ENCODE results near the gene KRR1. TPM values are rescaled to one million over a fixed set of nuclear protein-coding genes. Genes with fewer than 3 reads are reported as not detected.
"Not testable (repeated sequence)": the region's sequence is repeated elsewhere in the genome, so short reads cannot be mapped to it uniquely, and the experiment has no call there.

KRR1 gene
- total and polyA plus RNA-seq, 5 donors from 2014 or later: 47.9 to 113 (median 60.6) TPM

DNA sequence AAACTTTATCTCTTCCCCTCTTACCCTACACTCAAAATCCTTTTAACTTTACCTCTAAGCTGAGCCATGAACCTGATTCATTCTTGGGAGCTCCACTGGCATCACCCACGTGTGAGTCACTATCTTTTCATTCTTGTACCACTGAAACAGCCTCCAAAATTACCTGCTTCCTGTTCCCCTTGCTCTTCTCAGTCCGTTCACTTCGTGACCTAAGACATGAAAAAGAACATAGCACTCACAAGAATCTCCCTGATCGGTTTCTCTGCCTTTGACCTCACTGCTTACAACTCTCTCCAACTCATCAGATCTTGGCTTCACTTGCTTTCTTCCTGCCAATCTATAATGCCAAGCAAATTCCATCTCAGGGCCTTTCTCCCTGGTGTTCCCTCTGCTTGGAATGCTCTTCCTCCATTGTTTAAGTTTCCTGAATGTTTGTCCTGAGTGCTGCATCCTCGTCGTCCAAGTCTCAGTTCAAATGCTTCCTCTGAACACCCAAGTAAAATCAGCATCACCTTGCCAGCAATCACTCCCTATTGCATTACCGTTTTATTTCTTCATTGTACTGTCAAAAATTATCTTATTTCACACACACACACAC, 21.7 kb downstream of the KRR1 start:
- DNase-seq (peak in 1 of 3 donors; percentile 44), ATAC-seq (ENCODE audit: low read depth in 2 of 2) (peak; percentile 55 to 61)
- H3K4me1 ChIP-seq (ENCODE audit: control insufficient read depth, insufficient read depth, low read length, poor library complexity, severe bottlenecking): peaks cover 16% of the 10 kb centered on the region
- H3K4me3 ChIP-seq (ENCODE audit: low read depth, low read length): no peak overlapping the region
- Mint-ChIP-seq H3K27me3 (no peaks in the 10 kb centered on the region), H3K9me3 (no peaks in the 10 kb centered on the region), H3K36me3 (peaks cover 9% of the 10 kb centered on the region), H3K27ac (peak overlapping the region; percentile 77 to 88 (median 80)), H3K4me3 (peak overlapping the region in 3 of 4 donors; percentile 4 to 66 (median 35)), H3K4me1 (peaks cover 37 to 51% (median 47%) of the 10 kb centered on the region in 4 donors)
- H3K27ac ChIP-seq (ENCODE audit: insufficient read depth, low read length, poor library complexity, severe bottlenecking): no peak overlapping the region
- H3K27me3 ChIP-seq (ENCODE audit: control insufficient read depth, insufficient read depth, low read length): no peaks in the 10 kb centered on the region
- H3K9me3 ChIP-seq (ENCODE audit: control insufficient read depth in 2 of 2, low read length in 2 of 2): no peaks in the 10 kb centered on the region
- peaks cover 52% of the 10 kb centered on the region for H3K36me3 ChIP-seq (ENCODE audit: control insufficient read depth, insufficient read depth, low read length)

DNA sequence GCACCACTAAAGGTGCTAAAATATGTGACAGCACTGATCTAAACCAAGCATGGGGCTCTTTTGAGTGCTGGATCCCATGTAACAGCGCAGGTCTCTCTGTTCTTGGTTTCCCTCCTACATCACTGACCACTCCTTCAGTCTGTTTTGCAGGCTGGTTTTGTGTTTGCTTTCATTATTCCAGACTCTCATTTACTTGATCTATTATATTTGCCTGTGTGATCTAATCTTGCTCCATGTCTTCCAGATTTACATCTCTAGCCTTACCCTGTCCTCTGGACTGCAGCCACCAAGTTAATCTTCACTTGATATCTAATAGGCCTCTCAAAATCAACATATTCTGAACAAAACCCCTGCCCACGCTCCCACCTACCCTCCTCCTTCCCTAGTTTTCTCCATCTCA, 22.2 kb downstream of the KRR1 start:
- H3K36me3 Mint-ChIP-seq: peaks cover 12% of the 10 kb centered on the region
- peak overlapping the region; percentile 35 to 80 (median 77) for H3K27ac Mint-ChIP-seq
- no peaks in the 10 kb centered on the region for H3K27me3 Mint-ChIP-seq
- ATAC-seq (ENCODE audit: low read depth in 2 of 2): no peak
- H3K4me3 Mint-ChIP-seq: peak overlapping the region in 3 of 4 donors; percentile 1 to 66 (median 4)
- no peak overlapping the region for H3K27ac ChIP-seq (ENCODE audit: insufficient read depth, low read length, poor library complexity, severe bottlenecking)
- peaks cover 38 to 56% (median 48%) of the 10 kb centered on the region in 4 donors for H3K4me1 Mint-ChIP-seq
- H3K36me3 ChIP-seq (ENCODE audit: control insufficient read depth, insufficient read depth, low read length): peaks cover 47% of the 10 kb centered on the region
- peak overlapping the region; percentile 37 for H3K4me3 ChIP-seq (ENCODE audit: low read depth, low read length)
- DNase-seq: no peak
- H3K9me3 ChIP-seq (ENCODE audit: control insufficient read depth in 2 of 2, low read length in 2 of 2): no peaks in the 10 kb centered on the region
- H3K27me3 ChIP-seq (ENCODE audit: control insufficient read depth, insufficient read depth, low read length): no peaks in the 10 kb centered on the region
- H3K9me3 Mint-ChIP-seq: no peaks in the 10 kb centered on the region
- H3K4me1 ChIP-seq (ENCODE audit: control insufficient read depth, insufficient read depth, low read length, poor library complexity, severe bottlenecking): peaks cover 16% of the 10 kb centered on the region

DNA sequence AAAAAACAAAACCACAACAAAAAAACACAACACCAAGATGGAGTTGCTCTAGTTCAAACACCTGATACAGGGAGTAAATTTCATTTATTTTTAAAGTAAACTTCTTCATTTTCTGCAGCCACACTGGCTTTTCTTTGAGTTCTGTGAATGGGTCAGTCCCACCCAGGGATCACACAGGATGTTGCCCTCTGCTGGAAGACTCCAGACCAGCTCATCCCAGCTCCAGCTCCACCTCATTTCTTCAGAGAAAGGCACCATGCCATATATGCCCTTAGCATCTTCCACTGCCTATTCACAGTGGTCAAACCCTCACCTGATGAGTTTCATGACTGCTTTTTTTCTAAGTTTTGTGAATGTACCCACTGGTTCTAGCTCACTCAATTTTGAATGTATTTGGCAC, 22.9 kb downstream of the KRR1 start:
- H3K4me1 Mint-ChIP-seq: peaks cover 38 to 57% (median 47%) of the 10 kb centered on the region in 4 donors
- peaks cover 14% of the 10 kb centered on the region for H3K36me3 Mint-ChIP-seq
- no peaks in the 10 kb centered on the region for H3K27me3 ChIP-seq (ENCODE audit: control insufficient read depth, insufficient read depth, low read length)
- H3K4me3 ChIP-seq (ENCODE audit: low read depth, low read length): no peak overlapping the region
- no peaks in the 10 kb centered on the region for H3K9me3 Mint-ChIP-seq
- no peaks in the 10 kb centered on the region for H3K9me3 ChIP-seq (ENCODE audit: control insufficient read depth in 2 of 2, low read length in 2 of 2)
- H3K27ac ChIP-seq (ENCODE audit: insufficient read depth, low read length, poor library complexity, severe bottlenecking): no peak overlapping the region
- ATAC-seq (ENCODE audit: low read depth in 2 of 2) (no peak), DNase-seq (no peak)
- no peak overlapping the region for H3K4me3 Mint-ChIP-seq
- H3K27ac Mint-ChIP-seq: peak overlapping the region in 1 of 3 donors; percentile 77
- peaks cover 19% of the 10 kb centered on the region for H3K4me1 ChIP-seq (ENCODE audit: control insufficient read depth, insufficient read depth, low read length, poor library complexity, severe bottlenecking)
- no peaks in the 10 kb centered on the region for H3K27me3 Mint-ChIP-seq
- H3K36me3 ChIP-seq (ENCODE audit: control insufficient read depth, insufficient read depth, low read length): peaks cover 46% of the 10 kb centered on the region

- Histone ChIP-seq H3K4me1 (ENCODE audit: control insufficient read depth, insufficient read depth, low read length, poor library complexity, severe bottlenecking) (peaks cover 31% of the 10 kb centered on the region), H3K36me3 (ENCODE audit: control insufficient read depth, insufficient read depth, low read length) (peaks cover 37% of the 10 kb centered on the region)
- DNase-seq: no peak
Observed at GRCh38 chr12:75487308-75487707, 24.1 kb downstream of the KRR1 start.

GRCh38 chr12:75484450-75484849, 27.0 kb downstream of the KRR1 start:
- not testable (repeated sequence) for DNase-seq; H3K9me3 Mint-ChIP-seq; ATAC-seq (ENCODE audit: low read depth in 2 of 2); H3K27me3 Mint-ChIP-seq; H3K27me3 ChIP-seq (ENCODE audit: control insufficient read depth, insufficient read depth, low read length); H3K27ac ChIP-seq (ENCODE audit: insufficient read depth, low read length, poor library complexity, severe bottlenecking); H3K9me3 ChIP-seq (ENCODE audit: control insufficient read depth in 2 of 2, low read length in 2 of 2)
- H3K4me1 ChIP-seq (ENCODE audit: control insufficient read depth, insufficient read depth, low read length, poor library complexity, severe bottlenecking): peaks cover 47% of the 10 kb centered on the region
- peaks cover 18% of the 10 kb centered on the region for H3K36me3 ChIP-seq (ENCODE audit: control insufficient read depth, insufficient read depth, low read length)
- Mint-ChIP-seq H3K36me3 (peaks cover 14% of the 10 kb centered on the region), H3K4me3 (peak overlapping the region; percentile 26 to 99 (median 94)), H3K27ac (peak overlapping the region in 2 of 3 donors; percentile 74 to 94), H3K4me1 (peaks cover 38 to 78% (median 65%) of the 10 kb centered on the region in 4 donors)
- peak overlapping the region; percentile 99 for H3K4me3 ChIP-seq (ENCODE audit: low read depth, low read length)

More at GRCh38 chr12:75487308-75487707, 24.1 kb downstream of the KRR1 start:
- Mint-ChIP-seq H3K4me3 (peak overlapping the region in 1 of 4 donors; percentile 69), H3K4me1 (peaks cover 43 to 67% (median 53%) of the 10 kb centered on the region in 4 donors), H3K36me3 (peaks cover 14% of the 10 kb centered on the region), H3K27me3 (no peaks in the 10 kb centered on the region), H3K9me3 (no peaks in the 10 kb centered on the region), H3K27ac (peak overlapping the region in 1 of 3 donors; percentile 73)
- ATAC-seq (ENCODE audit: low read depth in 2 of 2): no peak
- Histone ChIP-seq H3K27me3 (ENCODE audit: control insufficient read depth, insufficient read depth, low read length) (no peaks in the 10 kb centered on the region), H3K27ac (ENCODE audit: insufficient read depth, low read length, poor library complexity, severe bottlenecking) (no peak overlapping the region), H3K9me3 (ENCODE audit: control insufficient read depth in 2 of 2, low read length in 2 of 2) (no peaks in the 10 kb centered on the region), H3K4me3 (ENCODE audit: low read depth, low read length) (no peak overlapping the region)

DNA sequence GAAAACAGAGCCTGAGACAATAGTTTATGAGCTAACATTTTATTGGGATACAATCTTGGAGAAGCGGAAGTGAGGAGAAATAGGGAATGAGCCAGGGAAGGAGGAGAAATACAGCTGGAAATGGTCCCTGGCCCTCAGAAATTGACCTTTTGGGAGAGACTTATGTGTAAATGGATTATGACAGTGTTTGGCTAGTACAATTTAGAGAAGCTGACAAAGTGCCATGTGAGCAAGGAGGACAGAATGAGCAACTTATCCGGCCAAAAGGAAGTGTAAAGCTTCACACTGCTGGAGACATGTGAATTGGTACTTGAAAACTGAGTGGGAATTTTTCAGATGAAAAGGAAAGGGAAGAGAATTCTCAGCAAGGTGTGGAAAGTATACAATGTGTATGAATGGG, 28.0 kb downstream of the KRR1 start:
- DNase-seq (no peak), ATAC-seq (ENCODE audit: low read depth in 2 of 2) (no peak)
- H3K36me3 ChIP-seq (ENCODE audit: control insufficient read depth, insufficient read depth, low read length): peaks cover 9% of the 10 kb centered on the region
- H3K36me3 Mint-ChIP-seq: peaks cover 14% of the 10 kb centered on the region
- H3K4me3 Mint-ChIP-seq: peak overlapping the region; percentile 98 to 99 (median 98)
- no peaks in the 10 kb centered on the region for H3K27me3 Mint-ChIP-seq
- H3K9me3 ChIP-seq (ENCODE audit: control insufficient read depth in 2 of 2, low read length in 2 of 2): no peaks in the 10 kb centered on the region
- no peaks in the 10 kb centered on the region for H3K27me3 ChIP-seq (ENCODE audit: control insufficient read depth, insufficient read depth, low read length)
- no peaks in the 10 kb centered on the region for H3K9me3 Mint-ChIP-seq
- H3K4me3 ChIP-seq (ENCODE audit: low read depth, low read length): peak overlapping the region; percentile 99
- H3K4me1 ChIP-seq (ENCODE audit: control insufficient read depth, insufficient read depth, low read length, poor library complexity, severe bottlenecking): peaks cover 47% of the 10 kb centered on the region
- peak overlapping the region; percentile 48 to 94 (median 59) for H3K27ac Mint-ChIP-seq
- H3K4me1 Mint-ChIP-seq: peaks cover 42 to 81% (median 63%) of the 10 kb centered on the region in 4 donors
- H3K27ac ChIP-seq (ENCODE audit: insufficient read depth, low read length, poor library complexity, severe bottlenecking): peak overlapping the region; percentile 37

- peak overlapping the region; percentile 99 for H3K4me3 ChIP-seq (ENCODE audit: low read depth, low read length)
- DNase-seq: peak in 2 of 3 donors; percentile 23 to 24
- ATAC-seq (ENCODE audit: low read depth in 2 of 2): no peak
- Mint-ChIP-seq H3K27me3 (no peaks in the 10 kb centered on the region), H3K4me1 (peaks cover 49 to 85% (median 66%) of the 10 kb centered on the region in 4 donors), H3K4me3 (peak overlapping the region; percentile 98 to 99 (median 98)), H3K36me3 (peaks cover 14% of the 10 kb centered on the region), H3K27ac (peak overlapping the region; percentile 88 to 95 (median 94)), H3K9me3 (no peaks in the 10 kb centered on the region)
- H3K36me3 ChIP-seq (ENCODE audit: control insufficient read depth, insufficient read depth, low read length): peaks cover 9% of the 10 kb centered on the region
- no peaks in the 10 kb centered on the region for H3K27me3 ChIP-seq (ENCODE audit: control insufficient read depth, insufficient read depth, low read length)
- peak overlapping the region; percentile 81 for H3K27ac ChIP-seq (ENCODE audit: insufficient read depth, low read length, poor library complexity, severe bottlenecking)
- H3K4me1 ChIP-seq (ENCODE audit: control insufficient read depth, insufficient read depth, low read length, poor library complexity, severe bottlenecking): peaks cover 51% of the 10 kb centered on the region
- no peaks in the 10 kb centered on the region for H3K9me3 ChIP-seq (ENCODE audit: control insufficient read depth in 2 of 2, low read length in 2 of 2)
Observed at GRCh38 chr12:75482646-75483045, 28.8 kb downstream of the KRR1 start.

DNA sequence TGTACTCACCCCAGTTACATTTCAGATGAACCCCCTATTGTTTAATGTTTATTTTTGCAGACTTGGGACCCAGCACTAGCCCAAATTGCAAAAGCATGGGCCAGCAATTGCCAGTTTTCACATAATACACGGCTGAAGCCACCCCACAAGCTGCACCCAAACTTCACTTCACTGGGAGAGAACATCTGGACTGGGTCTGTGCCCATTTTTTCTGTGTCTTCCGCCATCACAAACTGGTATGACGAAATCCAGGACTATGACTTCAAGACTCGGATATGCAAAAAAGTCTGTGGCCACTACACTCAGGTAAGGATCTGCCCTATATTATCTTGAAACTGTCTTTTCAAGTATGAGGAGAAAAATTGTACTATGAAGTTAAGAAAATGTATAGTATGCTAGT, 29.6 kb downstream of the KRR1 start:
- Histone ChIP-seq H3K27ac (ENCODE audit: insufficient read depth, low read length, poor library complexity, severe bottlenecking) (peak overlapping the region; percentile 81), H3K9me3 (ENCODE audit: control insufficient read depth in 2 of 2, low read length in 2 of 2) (no peaks in the 10 kb centered on the region), H3K27me3 (ENCODE audit: control insufficient read depth, insufficient read depth, low read length) (no peaks in the 10 kb centered on the region), H3K4me1 (ENCODE audit: control insufficient read depth, insufficient read depth, low read length, poor library complexity, severe bottlenecking) (peaks cover 51% of the 10 kb centered on the region), H3K4me3 (ENCODE audit: low read depth, low read length) (peak overlapping the region; percentile 99), H3K36me3 (ENCODE audit: control insufficient read depth, insufficient read depth, low read length) (peaks cover 4% of the 10 kb centered on the region)
- peaks cover 11% of the 10 kb centered on the region for H3K36me3 Mint-ChIP-seq
- ATAC-seq (ENCODE audit: low read depth in 2 of 2) (no peak), DNase-seq (no peak)
- H3K4me1 Mint-ChIP-seq: peaks cover 46 to 86% (median 63%) of the 10 kb centered on the region in 4 donors
- H3K9me3 Mint-ChIP-seq: no peaks in the 10 kb centered on the region
- no peaks in the 10 kb centered on the region for H3K27me3 Mint-ChIP-seq
- peak overlapping the region; percentile 94 to 95 (median 95) for H3K27ac Mint-ChIP-seq
- H3K4me3 Mint-ChIP-seq: peak overlapping the region; percentile 98 to 99 (median 98)
